ENCODE measurements around the gene STX3. TPM values are rescaled to one million over a fixed set of nuclear protein-coding genes. Genes with fewer than 3 reads are reported as not detected.

STX3 gene
- total RNA-seq, 2 experiments from 2014 or later, result 6.4 to 20.2 TPM

- Histone ChIP-seq H3K4me2 (ENCODE audit: low read length) (no peak overlapping the region), H2AFZ (ENCODE audit: low read length) (no peak overlapping the region), H3K79me2 (ENCODE audit: insufficient read depth, low read depth, low read length) (no peaks in the 10 kb centered on the region), H3K4me3 (ENCODE audit: low read depth, low read length, poor library complexity, severe bottlenecking) (no peak overlapping the region), H3K4me1 (ENCODE audit: insufficient read depth, low read length, poor library complexity, severe bottlenecking) (no peaks in the 10 kb centered on the region), H3K9me3 (ENCODE audit: low read length) (no peaks in the 10 kb centered on the region), H3K9me2 (ENCODE audit: insufficient read depth, low read length) (no peaks in the 10 kb centered on the region), H3K36me3 (ENCODE audit: insufficient read depth, low read length) (no peaks in the 10 kb centered on the region), H3K27ac (ENCODE audit: low read depth, low read length, poor library complexity, severe bottlenecking) (no peak overlapping the region), H4K20me1 (ENCODE audit: insufficient read depth, low read length) (no peaks in the 10 kb centered on the region)
- BruUV-seq (replicated peaks), result no TSS peak
- no peak for TF ChIP-seq CTCF (conservative IDR thresholded peaks at IDR 0.05; ENCODE audit: low read length)
- TF ChIP-seq EZH2phosphoT487 (IDR thresholded peaks at IDR 0.05; ENCODE audit: borderline replicate concordance, low read depth, low read length), result no peak
- ChIA-PET CTCF (ENCODE audit: unreplicated experiment) (no interaction called here), POLR2A (interaction anchor here (0.6 kb wide), 1 partner anchor 1944 kb away, joined by 3 read pairs; no protein-coding TSS in a partner anchor)
- intact Hi-C loops (cut with micrococcal nuclease; ENCODE audit: unreplicated experiment), result no loop called here
- no peak for DNase-seq (ENCODE audit: low spot score)
These were observed 31.1 kb upstream of the STX3 start for GRCh38 chr11:59724066-59724465.

GRCh38 chr11:59727426-59727825, 27.8 kb upstream of the STX3 start:
- Histone ChIP-seq H3K4me2 (ENCODE audit: low read length) (no peak overlapping the region), H3K4me3 (ENCODE audit: low read depth, low read length, poor library complexity, severe bottlenecking) (no peak overlapping the region), H3K36me3 (ENCODE audit: insufficient read depth, low read length) (no peaks in the 10 kb centered on the region), H3K27ac (ENCODE audit: low read depth, low read length, poor library complexity, severe bottlenecking) (no peak overlapping the region), H4K20me1 (ENCODE audit: insufficient read depth, low read length) (no peaks in the 10 kb centered on the region), H3K4me1 (ENCODE audit: insufficient read depth, low read length, poor library complexity, severe bottlenecking) (no peaks in the 10 kb centered on the region), H3K79me2 (ENCODE audit: insufficient read depth, low read depth, low read length) (no peaks in the 10 kb centered on the region), H3K9me2 (ENCODE audit: insufficient read depth, low read length) (no peaks in the 10 kb centered on the region), H2AFZ (ENCODE audit: low read length) (no peak overlapping the region), H3K9me3 (ENCODE audit: low read length) (no peaks in the 10 kb centered on the region)
- no peak for DNase-seq (ENCODE audit: low spot score)
- TF ChIP-seq EZH2phosphoT487 (IDR thresholded peaks at IDR 0.05; ENCODE audit: borderline replicate concordance, low read depth, low read length), result no peak
- no peak for TF ChIP-seq CTCF (conservative IDR thresholded peaks at IDR 0.05; ENCODE audit: low read length)
- intact Hi-C loops (cut with micrococcal nuclease; ENCODE audit: unreplicated experiment), result no loop called here
- POLR2A ChIA-PET, result no interaction called here
- CTCF ChIA-PET (ENCODE audit: unreplicated experiment), result no interaction called here
- no TSS peak for BruUV-seq (replicated peaks)

GRCh38 chr11:59728154-59728553, 27.0 kb upstream of the STX3 start:
- Histone ChIP-seq H3K9me3 (ENCODE audit: low read length) (no peaks in the 10 kb centered on the region), H3K9me2 (ENCODE audit: insufficient read depth, low read length) (no peaks in the 10 kb centered on the region), H2AFZ (ENCODE audit: low read length) (no peak overlapping the region), H3K79me2 (ENCODE audit: insufficient read depth, low read depth, low read length) (no peaks in the 10 kb centered on the region), H3K4me2 (ENCODE audit: low read length) (no peak overlapping the region), H3K36me3 (ENCODE audit: insufficient read depth, low read length) (no peaks in the 10 kb centered on the region), H4K20me1 (ENCODE audit: insufficient read depth, low read length) (no peaks in the 10 kb centered on the region), H3K4me1 (ENCODE audit: insufficient read depth, low read length, poor library complexity, severe bottlenecking) (no peaks in the 10 kb centered on the region), H3K27ac (ENCODE audit: low read depth, low read length, poor library complexity, severe bottlenecking) (no peak overlapping the region), H3K4me3 (ENCODE audit: low read depth, low read length, poor library complexity, severe bottlenecking) (no peak overlapping the region)
- DNase-seq (ENCODE audit: low spot score), result no peak
- no TSS peak for BruUV-seq (replicated peaks)
- POLR2A ChIA-PET, result interaction anchor here (0.5 kb wide), 1 partner anchor 83 kb away, joined by 3 read pairs; no protein-coding TSS in a partner anchor
- intact Hi-C loops (cut with micrococcal nuclease; ENCODE audit: unreplicated experiment), result no loop called here
- CTCF ChIA-PET (ENCODE audit: unreplicated experiment), result no interaction called here
- TF ChIP-seq EZH2phosphoT487 (IDR thresholded peaks at IDR 0.05; ENCODE audit: borderline replicate concordance, low read depth, low read length) (no peak), CTCF (conservative IDR thresholded peaks at IDR 0.05; ENCODE audit: low read length) (no peak)

Data from OCI-LY7 (cell line).